GM19395 (cell line): ENCODE results near the gene CLCF1.

Experiments
- ATAC-seq: cut with Tn5 transposase; IDR thresholded peaks from one replicate; pipeline ENCODE4 v1.9.1; 2021; ENCODE audit warnings: mild to moderate bottlenecking, moderate library complexity; ENCODE audit not compliant: unreplicated experiment

The CLCF1 gene

GRCh38 chr11:67376063-67376820, 2.8 kb upstream of the CLCF1 start:
- no peak for ATAC-seq

DNA sequence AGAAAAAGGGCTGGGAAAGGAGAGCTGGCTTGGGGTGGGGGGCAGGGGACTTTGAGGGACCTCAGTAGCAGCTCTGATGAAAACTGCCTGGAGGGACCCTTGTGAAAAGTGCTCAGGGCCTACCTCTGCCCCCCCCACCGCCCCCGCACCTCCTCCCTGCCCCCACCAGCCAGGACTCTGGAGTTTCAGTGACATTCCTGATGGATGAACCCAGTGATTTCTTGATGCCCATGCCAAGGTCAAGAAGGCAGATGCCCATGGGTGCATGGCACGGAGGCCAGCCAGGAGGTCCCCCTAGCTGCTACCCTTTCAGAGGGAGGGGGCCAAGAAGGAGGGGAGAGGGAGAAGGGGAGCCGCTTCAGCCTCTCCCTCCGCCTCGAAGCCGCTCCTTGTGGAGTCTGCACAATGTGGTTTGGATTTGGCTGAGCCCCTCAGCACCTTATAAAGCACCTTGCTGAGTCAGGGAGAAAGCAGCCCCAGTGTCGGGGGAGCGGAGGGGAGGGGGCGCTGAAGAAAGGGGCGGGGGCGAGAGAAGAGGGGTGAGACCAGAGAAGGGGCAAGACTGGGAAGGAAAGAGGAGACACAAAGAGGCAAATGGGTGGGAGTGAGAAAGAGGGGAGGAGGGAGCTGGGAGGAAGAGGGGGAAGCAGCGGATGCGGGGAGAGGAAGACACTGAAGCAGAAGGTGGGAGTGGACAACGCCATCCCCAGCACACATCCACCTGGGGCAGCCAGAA, 2.1 kb upstream of the CLCF1 start:
- no peak for ATAC-seq

DNA sequence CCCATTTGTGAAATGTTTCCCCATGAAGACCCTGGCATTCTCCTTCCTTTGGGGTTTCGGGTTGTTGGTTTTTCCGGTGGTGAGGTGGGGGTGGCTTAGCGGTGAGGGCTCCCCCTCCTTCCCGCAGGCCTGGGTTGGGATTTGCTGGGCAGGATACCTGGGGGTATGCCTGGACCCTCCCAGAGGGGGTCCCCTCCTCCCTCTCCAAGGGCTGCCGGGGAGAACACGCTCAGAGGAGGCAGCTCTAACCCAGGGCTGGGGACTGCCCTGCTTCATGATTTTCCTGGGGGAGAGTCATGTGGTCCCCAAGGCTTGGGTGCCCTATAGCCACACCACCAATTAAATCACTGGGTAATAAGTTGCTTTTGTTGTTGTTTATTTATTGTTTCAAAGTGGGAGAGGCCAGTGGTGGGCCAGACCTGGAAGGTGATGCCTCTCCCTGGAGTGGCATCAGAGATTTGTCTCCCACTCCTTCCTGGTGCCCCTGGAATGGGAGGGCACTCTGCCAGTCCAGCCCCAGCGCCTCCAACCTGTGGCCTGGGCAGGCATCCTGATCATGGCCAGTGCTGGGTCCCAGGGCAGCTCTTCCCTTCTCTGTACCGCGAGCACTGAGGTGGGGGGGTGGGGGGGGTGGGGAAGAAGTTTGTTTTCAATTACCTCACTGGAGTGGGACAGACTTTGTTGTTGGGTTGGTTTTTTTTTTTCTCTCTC, 1.3 kb upstream of the CLCF1 start:
- ATAC-seq, result no peak

GRCh38 chr11:67373648-67374570, 511 bp upstream of the CLCF1 start:
- ATAC-seq, result no peak

- no peak for ATAC-seq
Observed at GRCh38 chr11:67372321-67372992, 941 bp downstream of the CLCF1 start.

GRCh38 chr11:67371911-67372320, 1.5 kb downstream of the CLCF1 start:
- no peak for ATAC-seq

DNA sequence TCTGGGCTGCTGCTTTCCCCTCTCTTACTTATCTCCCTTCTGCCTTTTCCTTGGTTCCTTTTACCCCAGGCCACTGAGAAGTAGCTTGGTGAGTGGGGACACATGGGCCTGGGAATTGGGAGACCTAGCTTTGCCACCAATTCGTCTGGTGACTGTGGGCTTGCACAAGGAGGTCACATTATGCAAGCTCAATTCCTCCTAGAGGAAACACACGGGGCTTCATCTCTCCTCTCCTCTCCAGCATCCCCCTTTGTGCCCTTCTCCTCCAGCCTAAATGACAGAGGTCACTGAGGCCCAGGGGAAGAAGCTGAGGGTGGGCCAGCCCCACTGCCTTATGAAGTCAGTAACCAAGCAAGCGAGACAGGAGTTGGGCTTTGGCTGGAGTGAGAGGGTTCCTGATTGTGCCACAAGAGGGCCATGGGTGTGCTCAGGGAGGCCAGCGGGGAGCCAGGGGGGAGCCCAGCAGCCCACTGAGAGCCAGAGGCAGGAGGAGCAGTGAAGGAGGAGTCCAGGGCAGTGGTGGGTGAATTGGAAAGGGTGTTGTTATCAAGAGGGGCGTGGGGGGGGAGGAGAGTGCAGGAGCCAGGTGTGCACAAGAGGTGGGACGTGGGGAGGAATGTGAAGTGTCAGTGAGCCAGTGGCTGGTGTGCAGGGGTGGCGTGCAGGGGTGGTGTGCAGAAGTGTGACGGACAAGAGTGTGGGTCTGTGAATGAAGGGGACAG, 2.0 kb downstream of the CLCF1 start:
- no peak for ATAC-seq

DNA sequence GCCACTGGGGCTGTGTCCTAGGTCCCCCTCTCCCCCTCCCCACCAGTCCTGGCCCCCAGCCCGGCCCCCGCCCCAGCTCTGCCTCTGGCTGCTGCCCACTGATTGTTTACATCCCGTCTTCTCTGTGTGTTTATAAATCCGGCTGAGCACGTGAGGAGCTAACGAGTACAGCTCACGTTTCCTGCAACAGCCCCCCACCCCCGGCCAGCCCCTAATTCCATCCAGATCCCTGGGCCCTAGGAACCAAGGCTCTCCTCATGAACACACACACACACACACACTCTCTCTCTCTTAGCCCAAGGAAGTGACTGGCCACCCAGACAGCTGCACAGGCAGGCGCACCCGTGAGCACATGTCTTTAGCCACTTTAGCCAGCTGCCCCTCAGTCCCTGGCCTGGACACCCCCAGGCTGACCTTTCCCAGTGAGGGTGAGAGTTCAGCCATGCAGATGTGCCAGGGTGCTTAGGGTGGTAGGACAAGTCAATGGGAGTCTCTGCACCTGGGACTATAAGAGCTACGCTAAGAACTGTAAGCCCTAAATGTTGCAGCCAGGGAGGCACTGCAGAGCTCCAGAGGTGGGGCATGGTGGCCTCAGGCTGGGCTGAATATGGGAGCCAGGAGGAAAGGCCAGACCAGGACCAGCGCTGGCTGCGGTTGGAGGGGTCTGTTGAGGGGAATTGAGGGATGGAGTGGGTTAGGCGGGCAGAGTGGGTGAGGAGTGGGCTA, 2.9 kb downstream of the CLCF1 start:
- no peak for ATAC-seq

GRCh38 chr11:67369801-67370284, 3.6 kb downstream of the CLCF1 start:
- ATAC-seq, result no peak

- ATAC-seq, result no peak
Observed at GRCh38 chr11:67369275-67369674, 4.1 kb downstream of the CLCF1 start.

DNA sequence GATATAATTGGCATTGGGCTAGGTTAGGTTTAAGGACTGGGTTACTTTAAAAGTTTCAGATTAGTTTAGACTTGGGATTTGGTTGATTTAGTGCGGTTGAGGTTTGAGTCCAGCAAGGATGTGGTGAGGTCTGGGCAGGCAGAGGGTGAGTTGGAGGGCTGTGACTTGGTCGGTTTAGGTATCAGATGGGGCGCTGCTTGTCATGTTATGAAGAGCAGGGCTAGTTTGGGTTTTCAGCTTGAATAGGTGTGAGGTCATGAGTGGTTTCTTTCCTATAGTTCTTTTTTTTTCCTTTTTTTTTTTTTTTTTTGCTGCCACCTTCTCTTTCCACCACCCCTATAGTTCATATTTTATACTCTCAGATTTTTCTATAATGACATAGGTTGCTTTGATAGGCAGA, 4.8 kb downstream of the CLCF1 start:
- ATAC-seq, result no peak

DNA sequence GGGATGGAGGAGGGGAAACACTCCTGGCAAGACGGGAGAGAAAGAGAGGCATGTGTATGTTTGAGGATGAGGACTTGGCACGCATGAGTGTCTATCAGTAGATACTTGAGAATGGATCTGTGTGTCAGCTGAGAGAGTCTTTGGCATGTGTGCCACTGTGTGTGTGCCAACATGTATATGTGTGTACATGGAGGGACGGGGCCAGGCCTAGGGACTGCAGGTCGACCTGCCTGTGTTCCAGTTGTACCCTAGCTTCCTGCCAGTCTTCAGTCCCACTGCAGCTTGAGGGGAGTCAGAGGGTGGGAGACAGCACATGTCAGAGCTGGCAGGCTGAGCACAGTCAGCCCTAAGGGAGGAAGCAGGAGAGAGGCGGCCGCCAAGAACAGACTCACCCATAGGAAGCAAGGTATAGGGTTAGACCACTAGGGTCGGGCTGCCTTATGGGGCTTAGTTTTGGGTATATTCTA, 5.6 kb downstream of the CLCF1 start:
- no peak for ATAC-seq

- ATAC-seq, result no peak
Observed at GRCh38 chr11:67366961-67367760, 6.2 kb downstream of the CLCF1 start.

GRCh38 chr11:67366546-67366945, 6.9 kb downstream of the CLCF1 start:
- ATAC-seq, result no peak

DNA sequence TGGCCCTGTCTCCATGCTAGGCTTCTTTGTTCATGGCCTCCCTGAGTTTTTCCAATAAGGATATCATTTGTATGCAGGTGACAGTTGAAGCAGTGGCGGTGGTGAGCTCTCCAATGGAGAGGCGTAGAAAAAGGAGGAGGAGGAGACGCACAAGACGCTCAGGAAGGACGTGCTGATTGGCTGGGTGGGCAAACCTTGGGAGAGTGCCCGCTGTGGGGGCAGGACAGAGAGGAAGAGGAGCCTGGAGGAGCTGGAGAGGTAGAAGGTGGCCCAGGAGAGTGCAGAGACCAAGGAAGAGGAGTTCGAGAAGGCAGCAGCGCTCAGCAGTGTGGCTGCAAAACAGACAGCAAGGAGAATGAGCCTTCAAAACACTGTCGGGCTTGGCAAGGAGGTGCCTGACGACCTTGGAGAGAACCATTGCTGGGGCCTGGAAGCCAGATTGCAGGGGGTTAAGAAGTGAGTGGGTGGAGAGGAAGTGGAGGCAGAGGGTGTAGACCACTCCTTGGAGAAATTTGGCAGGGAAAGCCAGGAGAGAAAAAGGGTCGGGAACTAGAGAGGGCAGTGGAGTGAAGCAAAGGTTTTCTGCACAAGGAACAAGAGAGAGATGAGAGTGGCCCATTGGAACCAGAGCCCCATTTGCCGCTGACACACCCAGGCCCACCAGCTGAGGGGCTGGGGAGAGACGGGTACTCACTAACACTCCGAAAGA, 7.5 kb downstream of the CLCF1 start:
- ATAC-seq, result no peak

DNA sequence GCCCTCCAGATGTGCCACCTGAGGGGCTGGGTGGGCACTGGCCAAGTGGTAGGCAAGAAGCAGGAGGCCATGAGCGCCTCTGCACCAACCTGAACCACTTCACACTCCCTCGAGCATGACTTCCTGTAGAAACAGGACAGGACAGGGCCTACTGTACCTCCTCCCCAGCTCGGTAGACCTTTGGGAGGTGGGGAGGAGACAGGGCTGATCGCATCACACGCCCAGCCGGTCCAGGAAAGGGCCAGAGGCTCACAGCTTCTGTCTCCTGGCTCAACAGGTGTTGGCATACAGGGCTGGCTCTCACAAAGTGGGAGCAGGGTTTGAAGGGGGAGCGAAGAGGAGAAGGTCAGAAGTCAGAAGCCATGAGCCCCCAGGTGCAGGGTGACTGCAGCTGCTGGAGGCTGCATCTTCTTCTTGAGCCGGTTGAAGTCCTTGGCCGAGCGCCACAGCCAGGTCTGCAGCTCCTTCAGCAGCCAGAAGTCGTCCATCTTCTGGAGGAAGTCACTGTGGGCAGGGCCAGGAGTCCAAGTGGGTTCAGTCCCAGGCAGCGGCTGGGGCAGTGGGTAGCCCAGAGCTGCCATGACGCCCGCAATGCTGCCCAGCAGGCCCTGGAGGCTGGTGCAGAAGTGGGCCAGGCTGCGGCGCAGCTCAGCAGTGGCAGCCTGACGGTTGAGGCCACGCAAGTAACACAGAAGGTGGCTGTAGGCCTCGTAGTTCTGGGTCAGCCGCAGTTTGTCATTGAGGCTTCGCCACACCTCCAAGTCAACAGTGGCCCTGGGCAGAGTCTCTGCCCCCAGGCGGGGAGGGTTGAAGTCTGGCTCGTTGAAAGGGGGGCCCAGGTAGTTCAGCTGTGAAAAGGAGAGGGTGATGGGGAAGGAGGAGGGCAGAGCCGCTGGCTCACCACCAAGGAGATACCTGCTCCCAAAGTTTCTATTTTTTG, 8.3 kb downstream of the CLCF1 start:
- no peak for ATAC-seq
